Left lobe of liver (tissue), 2 donors: Measurements from ENCODE around the gene SPTSSB. TPM values are rescaled to one million over a fixed set of nuclear protein-coding genes. Genes with fewer than 3 reads are reported as not detected.

ENCODE experiments used
- ATAC-seq: fragments of 200-7000 bp; cut with Tn5 transposase; one replicate; pipeline ENCODE4 v1.9.1; 2020; ENCODE audit warnings: mild to moderate bottlenecking, moderate library complexity
- DNase-seq: peaks from one replicate; pipeline ENCODE4 v3.0.0-alpha.2; 2020; ENCODE audit warnings: low spot score
- total RNA-seq: library from RNA; stranded (reverse); gene quantifications from one replicate; pipeline ENCODE4 v1.2.1, GENCODE V29; 2021
- donor health status: DM: no; HTN: no; CAD: no; lungs with moderate emphysema.
- donor health status: DM: no; HTN: yes; CAD: no.

The SPTSSB gene
- total RNA-seq = 0.18 TPM

GRCh38 chr3:161371441-161372320 is at the start of gene SPTSSB:
SPTSSB (minus strand) TSS chr3:161371517; CDS start chr3:161346323, 25,194 bp downstream.
- DNase-seq = peak; percentile 74

GRCh38 chr3:161420746-161421145 is 49.4 kb upstream of the SPTSSB start:
- DNase-seq = peak; percentile 59
- peak; percentile 94 for ATAC-seq

More at GRCh38 chr3:161371441-161372320, at the start of gene SPTSSB:
- peak; percentile 92 for ATAC-seq

- no peak for DNase-seq
- no peak for ATAC-seq
Measured at GRCh38 chr3:161419555-161420333, 48.4 kb upstream of the SPTSSB start.

- ATAC-seq (peak; percentile 77), DNase-seq (no peak)
Measured at GRCh38 chr3:161415506-161416231, 44.4 kb upstream of the SPTSSB start.

GRCh38 chr3:161414907-161415306 is 43.6 kb upstream of the SPTSSB start:
- no peak for DNase-seq
- ATAC-seq = no peak

- DNase-seq = no peak
- no peak for ATAC-seq
Measured at GRCh38 chr3:161413855-161414210, 42.5 kb upstream of the SPTSSB start.

GRCh38 chr3:161413127-161413854 is 42.0 kb upstream of the SPTSSB start:
- DNase-seq = peak; percentile 53
- peak; percentile 47 for ATAC-seq

- no peak for DNase-seq
- ATAC-seq = no peak
Measured at GRCh38 chr3:161412123-161412522, 40.8 kb upstream of the SPTSSB start.

- ATAC-seq (no peak), DNase-seq (no peak)
Measured at GRCh38 chr3:161409858-161410257, 38.5 kb upstream of the SPTSSB start.

- ATAC-seq (peak; percentile 80), DNase-seq (no peak)
Measured at GRCh38 chr3:161409069-161409468, 37.8 kb upstream of the SPTSSB start.

GRCh38 chr3:161406594-161407555 is 35.6 kb upstream of the SPTSSB start:
- ATAC-seq (peak; percentile 60), DNase-seq (no peak)

- ATAC-seq = no peak
- no peak for DNase-seq
Measured at GRCh38 chr3:161405836-161406235, 34.5 kb upstream of the SPTSSB start.

GRCh38 chr3:161405087-161405486 is 33.8 kb upstream of the SPTSSB start:
- ATAC-seq = no peak
- DNase-seq = no peak

- ATAC-seq (no peak), DNase-seq (no peak)
Measured at GRCh38 chr3:161403251-161403650, 31.9 kb upstream of the SPTSSB start.

- no peak for ATAC-seq
- DNase-seq = no peak
Measured at GRCh38 chr3:161401389-161401788, 30.1 kb upstream of the SPTSSB start.

GRCh38 chr3:161400650-161401049 is 29.3 kb upstream of the SPTSSB start:
- peak; percentile 92 for ATAC-seq

GRCh38 chr3:161395115-161396012 is 24.0 kb upstream of the SPTSSB start:
- ATAC-seq = peak; percentile 60
- DNase-seq = no peak

More at GRCh38 chr3:161400650-161401049, 29.3 kb upstream of the SPTSSB start:
- no peak for DNase-seq

- DNase-seq (no peak), ATAC-seq (no peak)
Measured at GRCh38 chr3:161393803-161394202, 22.5 kb upstream of the SPTSSB start.
